NOMO-1 treated with dmso at 0.1 percent for 144 hours (cell line): ENCODE data around the gene USPL1.

Source experiments
- DNase-seq: peaks from one replicate; lab custom pipeline; 2025; ENCODE audit not compliant: unreplicated experiment; lab: John Stamatoyannopoulos, UW

USPL1 gene

GRCh38 chr13:30696278-30697176 lies 78.8 kb downstream of the USPL1 start:
- DNase-seq, result peak; percentile 67

- no peak for DNase-seq
These were observed 79.6 kb downstream of the USPL1 start for GRCh38 chr13:30697177-30697953.

- no peak for DNase-seq
These were observed 80.3 kb downstream of the USPL1 start for GRCh38 chr13:30697996-30698401.

GRCh38 chr13:30698488-30699005 lies 80.8 kb downstream of the USPL1 start:
- no peak for DNase-seq

- peak; percentile 59 for DNase-seq
These were observed 82.6 kb downstream of the USPL1 start for GRCh38 chr13:30700364-30700763.

GRCh38 chr13:30702006-30702405 lies 84.3 kb downstream of the USPL1 start:
- no peak for DNase-seq

GRCh38 chr13:30704596-30704995 lies 86.9 kb downstream of the USPL1 start:
- DNase-seq, result no peak

GRCh38 chr13:30705680-30706079 lies 88.0 kb downstream of the USPL1 start:
- DNase-seq, result no peak

- no peak for DNase-seq
These were observed 90.8 kb downstream of the USPL1 start for GRCh38 chr13:30708541-30708940.
